Endothelial cell (in vitro differentiated cells): ENCODE measurements around the gene PTPN14. TPM values are rescaled to one million over a fixed set of nuclear protein-coding genes. Genes with fewer than 3 reads are reported as not detected.
A peak's percentile ranks its signal among the peaks of the same experiment; 100 is the strongest.

ENCODE experiments used
- DNase-seq: peaks from one replicate; pipeline ENCODE4 v3.0.0; 2021; ENCODE audit warnings: low spot score
- H3K27ac Mint-ChIP-seq: one replicate; pipeline ENCODE4 v1.8.0; 2021; ENCODE audit warnings: mixed read lengths, inconsistent platforms; ENCODE audit not compliant: unreplicated experiment
- H3K27me3 Mint-ChIP-seq: one replicate; pipeline ENCODE4 v1.8.0; 2021; ENCODE audit warnings: mild to moderate bottlenecking, moderate library complexity, mixed read lengths, inconsistent platforms; ENCODE audit not compliant: unreplicated experiment
- H3K36me3 Mint-ChIP-seq: one replicate; pipeline ENCODE4 v1.8.0; 2021; ENCODE audit warnings: mild to moderate bottlenecking, low read depth, mixed read lengths, inconsistent platforms; ENCODE audit not compliant: unreplicated experiment
- H3K4me1 Mint-ChIP-seq: one replicate; pipeline ENCODE4 v1.8.0; 2021; ENCODE audit warnings: mild to moderate bottlenecking, mixed read lengths, inconsistent platforms; ENCODE audit not compliant: unreplicated experiment
- H3K4me3 Mint-ChIP-seq: one replicate; pipeline ENCODE4 v1.8.0; 2021; ENCODE audit warnings: mild to moderate bottlenecking, mixed read lengths, inconsistent platforms; ENCODE audit not compliant: unreplicated experiment
- H3K9me3 Mint-ChIP-seq: one replicate; pipeline ENCODE4 v1.8.0; 2021; ENCODE audit warnings: mixed read lengths, inconsistent platforms; ENCODE audit not compliant: unreplicated experiment
- CTCF ChIP-seq: fragments of 200-600 bp; sonication (generic); IDR thresholded peaks from one replicate; pipeline ENCODE4 v1.5.0; 2021; ENCODE audit warnings: antibody characterized with exemption; ENCODE audit not compliant: unreplicated experiment
- total RNA-seq: library from RNA; stranded (reverse); fragmentation: NEBNext Ultra II Directional; extraction: Animal tissue kit (Norgen Biotek cat#: 25700); gene quantifications from one replicate; pipeline ENCODE4 v1.2.1, GENCODE V29; 2021; ENCODE audit not compliant: unreplicated experiment

The PTPN14 gene
- total RNA-seq, 1 donor from 2014 or later = 46.3 TPM

GRCh38 chr1:214378492-214378891, 172.9 kb downstream of the PTPN14 start:
- Mint-ChIP-seq H3K27me3 (no peaks in the 10 kb centered on the region), H3K4me3 (no peak overlapping the region), H3K4me1 (peaks cover 2% of the 10 kb centered on the region), H3K36me3 (peaks cover 20% of the 10 kb centered on the region), H3K9me3 (no peaks in the 10 kb centered on the region), H3K27ac (no peak overlapping the region)
- no peak for TF ChIP-seq CTCF
- DNase-seq = no peak

- Mint-ChIP-seq H3K4me3 (no peak overlapping the region), H3K9me3 (no peaks in the 10 kb centered on the region), H3K36me3 (peaks cover 15% of the 10 kb centered on the region), H3K27ac (peak overlapping the region; percentile 22), H3K27me3 (no peaks in the 10 kb centered on the region), H3K4me1 (peaks cover 2% of the 10 kb centered on the region)
- DNase-seq = no peak
- TF ChIP-seq CTCF = no peak
These were observed 173.5 kb downstream of the PTPN14 start for GRCh38 chr1:214377886-214378285.

- Mint-ChIP-seq H3K27ac (no peak overlapping the region), H3K36me3 (peaks cover 18% of the 10 kb centered on the region), H3K4me1 (peaks cover 2% of the 10 kb centered on the region), H3K4me3 (no peak overlapping the region), H3K27me3 (no peaks in the 10 kb centered on the region), H3K9me3 (no peaks in the 10 kb centered on the region)
- DNase-seq = no peak
- TF ChIP-seq CTCF = no peak
These were observed 173.9 kb downstream of the PTPN14 start for GRCh38 chr1:214377485-214377884.

DNA sequence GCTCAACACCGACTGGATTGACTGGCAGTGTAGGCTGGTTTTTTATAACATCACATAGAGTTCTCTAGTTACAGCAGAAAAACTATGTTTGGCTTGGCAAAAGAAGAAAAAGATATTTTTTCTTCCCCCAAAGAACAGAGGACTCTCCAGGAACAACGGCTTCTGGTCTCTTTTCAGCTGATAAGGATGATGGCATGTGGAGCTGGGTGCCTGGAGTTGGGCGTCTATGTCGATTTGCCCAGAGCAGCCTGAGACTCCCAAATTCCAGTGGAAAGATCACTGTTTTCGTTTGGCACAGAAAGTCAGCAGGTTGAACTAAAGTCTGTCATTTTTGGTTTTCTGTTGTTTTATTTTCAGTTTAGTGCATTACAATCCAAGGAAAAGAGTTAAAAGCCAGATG, 179.3 kb downstream of the PTPN14 start:
- Mint-ChIP-seq H3K27ac (no peak overlapping the region), H3K27me3 (no peaks in the 10 kb centered on the region), H3K9me3 (no peaks in the 10 kb centered on the region), H3K4me3 (no peak overlapping the region), H3K4me1 (no peaks in the 10 kb centered on the region), H3K36me3 (peaks cover 17% of the 10 kb centered on the region)
- TF ChIP-seq CTCF = no peak
- no peak for DNase-seq

- no peaks in the 10 kb centered on the region for H3K9me3 Mint-ChIP-seq
- no peak overlapping the region for H3K27ac Mint-ChIP-seq
- no peak for DNase-seq
- no peaks in the 10 kb centered on the region for H3K4me1 Mint-ChIP-seq
- peaks cover 21% of the 10 kb centered on the region for H3K36me3 Mint-ChIP-seq
- H3K4me3 Mint-ChIP-seq = no peak overlapping the region
- H3K27me3 Mint-ChIP-seq = no peaks in the 10 kb centered on the region
- no peak for TF ChIP-seq CTCF
These were observed 180.8 kb downstream of the PTPN14 start for GRCh38 chr1:214370615-214371014.
